ENCODE data around the gene FAM110D.

Gene FAM110D

GRCh38 chr1:26190373-26190987 is 31.6 kb downstream of the FAM110D start, which contains the start of gene CATSPER4:
Gene CATSPER4, plus strand, starts transcription at chr1:26190602. Its CDS starts 26 bp downstream, at chr1:26190628.
- no peak for DNase-seq

- no peak for DNase-seq
Measured at GRCh38 chr1:26191739-26192138, 32.9 kb downstream of the FAM110D start.

- no peak for DNase-seq
Measured at GRCh38 chr1:26195805-26196204, 36.9 kb downstream of the FAM110D start.

GRCh38 chr1:26197301-26197700 is 38.4 kb downstream of the FAM110D start:
- DNase-seq = no peak

- no peak for DNase-seq
Measured at GRCh38 chr1:26197813-26198212, 38.9 kb downstream of the FAM110D start.

- DNase-seq = no peak
Measured at GRCh38 chr1:26200413-26200812, 41.5 kb downstream of the FAM110D start.

GRCh38 chr1:26203642-26204318 is 44.9 kb downstream of the FAM110D start:
- DNase-seq = no peak

- no peak for DNase-seq
Measured at GRCh38 chr1:26210147-26210870, 51.4 kb downstream of the FAM110D start.

- no peak for DNase-seq
Measured at GRCh38 chr1:26212726-26213125, 53.8 kb downstream of the FAM110D start.

- DNase-seq = no peak
Measured at GRCh38 chr1:26213335-26213905, 54.5 kb downstream of the FAM110D start.
